GM18517 (cell line): Measurements from ENCODE around the gene PRKAR1A.
A peak's percentile ranks its signal among the peaks of the same experiment; 100 is the strongest.
"Not testable (repeated sequence)": the region's sequence is repeated elsewhere in the genome, so short reads cannot be mapped to it uniquely, and the experiment has no call there.

Experiments used
- ATAC-seq: cut with Tn5 transposase; IDR thresholded peaks from one replicate; pipeline ENCODE4 v1.9.1; 2021; ENCODE audit warnings: mild to moderate bottlenecking, moderate library complexity; ENCODE audit not compliant: unreplicated experiment

PRKAR1A gene

GRCh38 chr17:68512247-68512959 is at the start of gene PRKAR1A:
Gene PRKAR1A, plus strand, starts transcription at chr17:68512430. Its CDS starts 2,970 bp downstream, at chr17:68515400.
- ATAC-seq, result peak; percentile 90

GRCh38 chr17:68463211-68464019 is 48.8 kb upstream of the PRKAR1A start:
- ATAC-seq, result no peak

DNA sequence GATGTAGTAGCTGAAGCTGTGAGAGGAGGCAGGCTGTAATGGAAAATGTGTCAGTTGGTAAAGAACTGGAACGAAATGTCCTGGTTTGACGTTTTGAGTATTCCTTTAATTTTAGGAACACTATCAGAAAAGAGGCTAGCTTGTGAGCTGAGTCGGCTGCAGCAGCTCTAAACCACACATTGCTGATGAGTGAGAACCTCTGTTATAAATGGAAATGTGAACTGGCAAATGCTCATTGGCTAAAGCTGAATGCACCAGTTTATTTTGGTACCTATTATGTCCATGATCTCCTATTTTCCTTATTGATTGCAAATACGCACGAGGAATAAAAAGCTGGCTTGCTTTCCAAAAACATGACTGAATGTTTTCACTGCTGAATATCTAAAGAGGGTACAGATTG is 43.9 kb upstream of the PRKAR1A start:
- no peak for ATAC-seq

GRCh38 chr17:68468788-68469187 is 43.4 kb upstream of the PRKAR1A start:
- ATAC-seq, result no peak

GRCh38 chr17:68470961-68471360 is 41.3 kb upstream of the PRKAR1A start:
- ATAC-seq, result no peak

DNA sequence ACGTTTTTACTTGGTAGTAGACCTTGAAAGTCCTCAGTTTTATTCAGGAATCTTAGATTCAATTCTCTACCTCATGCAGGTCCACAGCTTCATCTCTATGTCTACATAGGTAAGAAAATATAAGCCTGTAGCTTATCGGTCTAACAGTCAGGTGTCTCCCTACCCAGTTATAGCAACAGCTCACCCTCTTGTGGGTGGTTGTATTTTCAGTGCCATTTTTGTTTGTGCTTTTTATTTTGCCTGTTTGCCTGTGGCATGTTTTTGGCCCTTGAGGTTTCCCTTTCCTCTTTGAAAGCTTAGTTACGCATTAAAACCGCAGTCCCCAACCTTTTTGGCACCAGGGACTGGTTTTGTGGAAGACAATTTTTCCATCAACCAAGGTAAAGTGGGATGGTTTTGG is 31.3 kb upstream of the PRKAR1A start:
- no peak for ATAC-seq

DNA sequence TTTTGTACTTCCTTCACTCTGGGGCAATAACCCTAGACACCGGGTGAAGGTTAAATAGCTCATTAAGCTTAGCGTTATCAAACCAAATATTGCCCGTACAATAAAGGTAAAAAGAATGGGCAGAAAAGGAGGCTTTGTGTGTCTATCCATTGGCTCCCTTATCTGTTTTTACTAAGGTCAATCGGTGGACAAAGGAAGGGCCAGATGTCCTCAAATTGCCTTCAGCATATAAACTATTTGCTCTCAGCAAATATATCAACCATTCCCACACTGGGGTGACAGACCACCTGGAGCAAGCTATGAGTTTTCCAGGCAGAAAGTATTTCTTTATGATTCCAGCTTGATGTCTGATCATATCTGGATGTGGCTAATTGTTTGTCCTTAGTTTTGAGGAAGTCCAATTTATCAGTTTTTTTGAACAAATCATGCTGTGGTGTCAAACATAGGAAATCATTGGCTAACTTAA is 29.6 kb upstream of the PRKAR1A start:
- no peak for ATAC-seq

DNA sequence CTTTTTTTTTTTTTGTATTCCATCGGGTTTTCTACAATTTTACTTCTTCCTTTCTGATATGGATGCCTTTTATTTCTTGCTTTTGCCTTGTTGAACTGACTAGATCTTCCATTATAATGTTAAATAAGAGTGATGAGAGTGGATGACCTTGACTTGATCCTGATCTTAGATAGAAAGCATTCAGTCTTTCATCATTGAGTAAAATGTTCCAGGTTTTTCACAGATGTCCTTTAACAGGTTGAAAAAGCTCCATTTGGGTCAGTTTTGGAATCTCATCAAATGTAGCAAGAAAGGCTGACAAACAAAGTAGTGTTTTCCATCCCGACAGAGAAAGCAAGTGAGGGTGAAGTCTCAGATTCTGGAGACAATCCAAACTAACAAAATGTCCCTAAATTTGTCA is 27.8 kb upstream of the PRKAR1A start:
- no peak for ATAC-seq

DNA sequence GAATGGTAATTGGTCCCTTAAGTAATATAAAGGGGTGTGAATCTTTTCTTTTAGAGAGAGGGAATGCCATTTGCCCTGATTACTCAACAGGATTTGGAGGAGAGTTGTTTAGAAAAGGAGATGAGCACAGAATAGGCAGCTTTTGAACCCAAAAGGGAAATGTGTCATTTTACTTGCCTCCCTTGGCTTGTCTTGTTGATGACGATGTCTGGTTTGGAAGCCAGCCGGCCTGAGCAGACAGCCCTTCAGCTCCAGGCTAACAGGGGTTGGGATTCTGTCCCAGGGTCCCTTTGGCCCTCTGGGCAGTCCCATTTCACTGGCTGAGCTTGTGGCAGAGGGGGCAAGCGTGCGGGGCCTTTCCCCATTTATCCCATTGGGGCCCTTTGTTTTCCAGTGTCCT is 22.3 kb upstream of the PRKAR1A start:
- ATAC-seq, result no peak

DNA sequence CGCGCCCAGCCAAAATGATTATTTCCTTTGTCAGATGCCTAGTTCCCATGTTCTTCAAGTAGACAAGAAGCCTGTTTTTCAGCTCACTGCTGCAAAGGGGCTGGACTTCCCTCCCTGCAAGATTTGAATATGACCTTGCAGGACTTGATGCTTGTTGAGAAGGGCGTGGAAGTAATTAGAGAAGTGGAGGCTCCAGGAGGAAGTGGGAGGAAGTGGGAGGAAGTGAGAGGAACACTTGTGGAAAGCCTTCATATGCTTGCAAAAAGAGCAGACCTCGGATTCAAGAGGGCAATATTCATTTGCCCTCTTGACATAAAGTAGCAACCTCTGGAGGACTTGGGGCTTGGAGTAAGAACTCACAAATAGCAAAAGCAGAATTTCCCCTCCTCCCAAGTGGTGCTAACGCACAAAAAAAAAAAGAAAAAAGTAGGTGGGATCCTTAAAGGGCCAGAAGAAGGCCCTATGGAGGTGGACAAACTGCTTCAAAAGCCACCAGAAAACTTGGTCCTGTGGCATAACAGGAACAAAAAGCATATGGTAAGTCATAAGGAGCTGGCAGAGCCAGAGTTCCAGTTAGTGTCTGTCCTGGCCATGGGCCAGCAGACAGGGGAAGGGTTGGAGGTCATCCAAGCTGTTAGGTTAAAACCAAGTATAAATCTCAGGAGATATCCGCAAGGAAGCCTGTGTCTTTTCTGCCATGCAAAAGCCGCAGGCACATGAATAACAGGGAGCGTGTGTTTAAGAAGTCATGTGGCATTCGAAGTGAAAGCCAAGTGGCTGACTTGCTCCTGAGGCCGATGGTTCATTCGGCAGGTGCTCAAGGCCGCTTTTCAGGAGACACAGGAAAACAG is 20.6 kb upstream of the PRKAR1A start:
- no peak for ATAC-seq

GRCh38 chr17:68492394-68493054 is 19.7 kb upstream of the PRKAR1A start:
- not testable (repeated sequence) for ATAC-seq

DNA sequence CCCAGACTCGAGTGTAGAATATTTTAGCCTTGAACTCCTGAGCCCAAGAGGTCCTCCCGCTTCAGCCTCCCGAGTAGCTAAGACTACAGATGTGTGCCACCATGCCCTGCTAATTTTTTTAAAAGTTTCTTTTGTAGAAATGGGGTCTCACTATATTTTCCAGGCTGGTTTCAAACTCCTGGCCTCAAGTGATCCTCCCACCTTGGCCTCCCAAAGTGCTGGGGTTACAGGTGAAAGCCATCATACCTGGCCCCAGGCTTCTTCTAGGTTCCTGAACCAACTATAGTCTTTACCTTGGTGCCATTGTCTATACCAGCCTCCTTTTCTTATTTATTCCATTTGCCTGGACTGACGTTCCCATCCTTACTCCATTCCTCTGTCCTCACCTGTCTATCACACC is 17.1 kb upstream of the PRKAR1A start:
- ATAC-seq, result no peak

DNA sequence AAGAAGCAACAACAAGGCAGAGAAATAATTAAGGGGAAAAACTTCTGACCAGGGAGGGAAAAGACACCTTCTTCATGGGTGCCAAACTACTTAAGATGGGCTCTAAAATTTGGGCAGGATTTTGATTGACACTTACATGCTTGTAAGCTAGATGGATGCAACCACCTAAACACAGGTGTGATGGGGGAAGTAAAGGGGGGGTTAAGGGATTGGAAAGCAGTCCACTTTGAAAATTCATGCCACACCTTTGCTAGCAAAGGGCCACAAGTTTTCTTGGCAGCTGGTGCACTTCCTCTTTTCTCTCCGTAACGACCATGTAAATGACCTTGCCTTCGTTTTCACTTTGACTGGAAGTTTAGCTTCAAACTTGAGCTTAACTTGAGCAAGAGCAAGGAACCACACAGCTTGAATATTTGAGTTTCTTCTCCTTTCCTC is 14.3 kb upstream of the PRKAR1A start:
- ATAC-seq, result peak; percentile 95

GRCh38 chr17:68498479-68499326 is 13.5 kb upstream of the PRKAR1A start:
- peak; percentile 29 for ATAC-seq

GRCh38 chr17:68499587-68499986 is 12.6 kb upstream of the PRKAR1A start:
- ATAC-seq, result no peak

GRCh38 chr17:68501074-68501473 is 11.2 kb upstream of the PRKAR1A start:
- ATAC-seq, result no peak

DNA sequence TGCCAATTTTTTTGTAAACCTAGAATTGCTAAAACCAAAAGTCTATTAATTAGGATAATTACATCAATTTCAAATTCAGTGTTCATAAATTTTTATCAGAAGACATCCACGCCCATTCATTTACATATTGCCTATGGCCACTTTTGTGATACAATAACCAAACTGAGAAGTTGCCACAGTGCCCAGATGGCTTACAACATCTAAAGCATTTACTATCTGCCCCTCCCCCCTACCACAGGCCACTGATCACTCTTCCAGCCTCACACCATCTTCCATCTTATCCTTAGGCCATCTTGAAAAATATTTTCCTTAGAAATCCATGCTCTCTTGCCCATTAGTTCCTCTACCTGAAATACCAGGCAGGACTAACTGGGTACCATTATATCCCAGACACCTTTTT is 6.3 kb upstream of the PRKAR1A start:
- ATAC-seq, result no peak

- ATAC-seq, result no peak
Measured at GRCh38 chr17:68507576-68507975, 4.7 kb upstream of the PRKAR1A start.

DNA sequence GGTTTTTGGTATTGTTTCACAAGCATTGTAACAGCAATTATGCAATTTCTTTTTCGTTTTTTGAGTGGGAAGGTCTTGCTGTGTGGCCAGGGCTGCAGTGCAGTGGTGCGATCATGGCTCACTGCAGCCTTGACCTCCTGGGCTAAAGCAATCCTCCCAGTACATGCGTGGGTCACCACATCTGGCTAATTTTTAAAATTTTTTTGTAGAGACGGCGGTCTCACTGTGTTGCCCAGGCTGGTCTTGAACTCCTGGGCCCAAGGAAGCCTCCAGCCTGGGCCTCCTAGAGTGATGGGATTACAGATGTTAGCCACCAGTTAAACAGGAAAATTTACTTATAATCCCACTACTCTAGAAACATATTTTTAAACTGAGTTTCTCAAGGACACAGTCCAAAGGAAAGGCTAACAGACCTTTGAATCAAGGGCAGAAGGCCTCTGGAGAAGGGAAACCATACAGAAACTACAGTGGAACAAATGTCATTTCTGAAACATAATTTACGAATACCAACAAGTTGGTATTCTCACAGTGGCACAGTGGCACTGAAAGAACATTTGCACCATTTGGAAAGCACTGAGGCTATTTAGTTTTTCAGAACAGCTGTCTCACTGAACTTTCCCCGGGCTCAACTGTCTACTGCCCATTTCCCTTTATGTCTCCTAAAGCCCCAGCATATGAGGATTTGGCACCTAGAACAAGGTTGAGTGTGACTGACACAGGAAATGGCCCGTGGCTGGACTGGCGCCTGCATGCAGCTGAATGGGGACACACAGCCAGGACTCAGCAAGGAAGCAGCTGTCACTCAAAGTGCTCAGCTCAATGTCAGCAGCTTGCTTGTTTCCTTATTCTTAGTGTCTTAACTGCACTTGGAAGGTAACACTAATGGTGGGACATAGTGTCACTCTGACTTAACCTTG is 2.8 kb upstream of the PRKAR1A start:
- no peak for ATAC-seq
